ENCODE results near the gene TARBP1. TPM values are rescaled to one million over a fixed set of nuclear protein-coding genes. Genes with fewer than 3 reads are reported as not detected.

Gene TARBP1
- total RNA-seq, 2 experiments from 2014 or later, result 30.0 to 49.8 TPM

- POLR2A ChIA-PET, result interaction anchor here (1.4 to 1.5 kb wide), 2 partner anchors 11 to 17 kb away, joined by 4 to 6 read pairs; no protein-coding TSS in a partner anchor
- CTCF ChIA-PET (ENCODE audit: unreplicated experiment), result no interaction called here
Measured at GRCh38 chr1:234490793-234491479, 12.0 kb upstream of the TARBP1 start.

GRCh38 chr1:234489698-234490077 is 10.7 kb upstream of the TARBP1 start:
- Histone ChIP-seq H3K36me3 (ENCODE audit: insufficient read depth, low read length) (no peaks in the 10 kb centered on the region), H3K4me2 (ENCODE audit: low read length) (peak overlapping the region; percentile 72; the same call in 1 of the 2 replicates), H3K27ac (ENCODE audit: low read depth, low read length, poor library complexity, severe bottlenecking) (no peak overlapping the region), H3K4me1 (ENCODE audit: insufficient read depth, low read length, poor library complexity, severe bottlenecking) (peaks cover 43% of the 10 kb centered on the region), H3K9me3 (ENCODE audit: low read length) (no peaks in the 10 kb centered on the region), H3K79me2 (ENCODE audit: insufficient read depth, low read depth, low read length) (no peaks in the 10 kb centered on the region), H3K4me3 (ENCODE audit: low read depth, low read length, poor library complexity, severe bottlenecking) (no peak overlapping the region), H3K9me2 (ENCODE audit: insufficient read depth, low read length) (no peaks in the 10 kb centered on the region), H4K20me1 (ENCODE audit: insufficient read depth, low read length) (no peaks in the 10 kb centered on the region), H2AFZ (ENCODE audit: low read length) (peak overlapping the region; percentile 82; the same call in 1 of the 2 replicates)
- CTCF ChIA-PET (ENCODE audit: unreplicated experiment), result interaction anchor here (0.8 kb wide), 1 partner anchor 16 kb away, joined by 3 read pairs; no protein-coding TSS in a partner anchor
- POLR2A ChIA-PET, result interaction anchor here (0.8 to 3.9 kb wide), 8 partner anchors 9 to 596 kb away, joined by 3 to 24 read pairs (median 4); no protein-coding TSS in a partner anchor
- BruUV-seq (replicated peaks), result no TSS peak
- DNase-seq (ENCODE audit: low spot score), result no peak
- intact Hi-C loops (cut with micrococcal nuclease; ENCODE audit: unreplicated experiment), result loop anchor here (5.0 kb wide), 1 partner anchor 473 kb away; no protein-coding TSS in a partner anchor
- no peak for TF ChIP-seq CTCF (conservative IDR thresholded peaks at IDR 0.05; ENCODE audit: low read length)
- TF ChIP-seq EZH2phosphoT487 (IDR thresholded peaks at IDR 0.05; ENCODE audit: borderline replicate concordance, low read depth, low read length), result no peak

More at GRCh38 chr1:234490793-234491479, 12.0 kb upstream of the TARBP1 start:
- TF ChIP-seq CTCF (conservative IDR thresholded peaks at IDR 0.05; ENCODE audit: low read length), result no peak
- TF ChIP-seq EZH2phosphoT487 (IDR thresholded peaks at IDR 0.05; ENCODE audit: borderline replicate concordance, low read depth, low read length), result no peak
- no peaks in the 10 kb centered on the region for H3K36me3 ChIP-seq (ENCODE audit: insufficient read depth, low read length)
- H3K4me1 ChIP-seq (ENCODE audit: insufficient read depth, low read length, poor library complexity, severe bottlenecking), result peaks cover 56% of the 10 kb centered on the region
- no peak overlapping the region for H3K4me2 ChIP-seq (ENCODE audit: low read length)
- no peaks in the 10 kb centered on the region for H4K20me1 ChIP-seq (ENCODE audit: insufficient read depth, low read length)
- H3K27ac ChIP-seq (ENCODE audit: low read depth, low read length, poor library complexity, severe bottlenecking), result no peak overlapping the region
- BruUV-seq (replicated peaks), result no TSS peak
- no peaks in the 10 kb centered on the region for H3K9me3 ChIP-seq (ENCODE audit: low read length)
- no peak overlapping the region for H3K4me3 ChIP-seq (ENCODE audit: low read depth, low read length, poor library complexity, severe bottlenecking)
- H3K9me2 ChIP-seq (ENCODE audit: insufficient read depth, low read length), result no peaks in the 10 kb centered on the region
- intact Hi-C loops (cut with micrococcal nuclease; ENCODE audit: unreplicated experiment), result no loop called here
- no peaks in the 10 kb centered on the region for H3K79me2 ChIP-seq (ENCODE audit: insufficient read depth, low read depth, low read length)
- DNase-seq (ENCODE audit: low spot score), result no peak
- H2AFZ ChIP-seq (ENCODE audit: low read length), result no peak overlapping the region

Data from OCI-LY7 (cell line).